A549 (cell line): ENCODE measurements around the gene RPTOR. TPM values are rescaled to one million over a fixed set of nuclear protein-coding genes. Genes with fewer than 3 reads are reported as not detected.
A peak's percentile ranks its signal among the peaks of the same experiment; 100 is the strongest.
"Not testable (repeated sequence)": the region's sequence is repeated elsewhere in the genome, so short reads cannot be mapped to it uniquely, and the experiment has no call there.

Experiments
- ATAC-seq, 2 experiments: fragments of 200-7000 bp in 1 of 2; fragments of >200 bp in 1 of 2; cut with Nextera tagmentation in 1 of 2; cut with Tn5 transposase in 1 of 2; 3 replicates each; pipeline versions ENCODE4 v1.8.0 to v1.9.1; 2018 to 2020; ENCODE audit warnings: mild to moderate bottlenecking in 1 of 2, moderate library complexity in 1 of 2
- CTCF ChIA-PET: fragments of 300-600 bp; sonication (Branson Sonifier 250); formaldehyde crosslinking; extraction: SDS; loops from one replicate; lab custom pipeline; 2021; ENCODE audit warnings: antibody characterized with exemption, inconsistent platforms; lab: Yijun Ruan, JAX
- POLR2A ChIA-PET: fragments of 350-600 bp; formaldehyde crosslinking; extraction: SDS; loops from one replicate; lab custom pipeline; 2021; ENCODE audit warnings: antibody characterized with exemption, inconsistent platforms; lab: Yijun Ruan, JAX
- DNase-seq, 2 experiments: peaks; one replicate each; pipeline versions ENCODE4 v3.0.0 to v3.0.0-alpha.2; 2011 to 2016; ENCODE audit warnings: low read depth in 1 of 2, low spot score in 1 of 2
- FAIRE-seq: peaks from 2 replicates; lab custom pipeline; 2011; peaks lifted over from hg19 to GRCh38; lab: Jason Lieb, UNC
- H3K27ac ChIP-seq, 2 experiments: fragments of >200 bp; sonication (Bioruptor Twin); formaldehyde crosslinking; 3 replicates each; pipeline ENCODE4 v1.5.1; 2016 to 2017
- H3K4me1 ChIP-seq: fragments of >200 bp; sonication (Bioruptor Twin); formaldehyde crosslinking; 3 replicates; pipeline ENCODE4 v1.6.1; 2016
- H3K4me2 ChIP-seq: fragments of >200 bp; sonication (Bioruptor Twin); formaldehyde crosslinking; 3 replicates; pipeline ENCODE4 v1.6.1; 2016
- H3K4me3 ChIP-seq: fragments of >200 bp; sonication (Bioruptor Twin); formaldehyde crosslinking; 3 replicates; pipeline ENCODE4 v1.5.1; 2016
- H3K9me3 ChIP-seq: fragments of >200 bp; sonication (Bioruptor Twin); formaldehyde crosslinking; 3 replicates; pipeline ENCODE4 v1.6.1; 2016
- BHLHE40 ChIP-seq: IDR thresholded peaks from 2 replicates; pipeline ENCODE4 v1.6.1; 2012; ENCODE audit warnings: low read depth, low read length, inconsistent platforms
- CBX2 ChIP-seq: fragments of 200-600 bp; sonication (generic); IDR thresholded peaks from 2 replicates; pipeline ENCODE4 v1.6.1; 2016; ENCODE audit warnings: low read depth, mild to moderate bottlenecking, borderline replicate concordance
- CBX8 ChIP-seq: fragments of 200-600 bp; sonication (generic); IDR thresholded peaks from 2 replicates; pipeline ENCODE4 v1.6.1; 2016
- CEBPB ChIP-seq, 2 experiments: fragments of >200 bp in 1 of 2; sonication (Bioruptor Twin) in 1 of 2; formaldehyde crosslinking in 1 of 2; IDR thresholded peaks; 2 replicates each; pipeline ENCODE4 v1.6.1; 2012 to 2016
- CHD2 ChIP-seq: fragments of 150-350 bp; IDR thresholded peaks from 2 replicates; pipeline ENCODE4 v1.6.1; 2014; ENCODE audit warnings: low read length; ENCODE audit not compliant: partially characterized antibody
- EHF ChIP-seq: fragments of 250-450 bp; sonication (Bioruptor Pico); IDR thresholded peaks from 2 replicates; pipeline ENCODE4 v1.5.0; 2020; ENCODE audit warnings: mild to moderate bottlenecking
- EHMT2 ChIP-seq: fragments of 200-600 bp; sonication (generic); IDR thresholded peaks from 2 replicates; pipeline ENCODE4 v1.6.1; 2016; ENCODE audit warnings: antibody characterized with exemption, low read depth, mild to moderate bottlenecking, moderate library complexity
- ELK1 ChIP-seq: fragments of 150-350 bp; IDR thresholded peaks from 2 replicates; pipeline ENCODE4 v1.6.1; 2014; ENCODE audit warnings: low read depth, mild to moderate bottlenecking, low read length
- ESRRA ChIP-seq: fragments of 150-350 bp; IDR thresholded peaks from 2 replicates; pipeline ENCODE4 v1.6.1; 2014; ENCODE audit warnings: mild to moderate bottlenecking, low read length, borderline replicate concordance
- FOSL2 ChIP-seq, 2 experiments: fragments of 450-650 bp in 1 of 2; fragments of >200 bp in 1 of 2; sonication (Bioruptor Twin) in 1 of 2; formaldehyde crosslinking; IDR thresholded peaks; 2 replicates each; pipeline versions ENCODE4 v1.5.0 to v1.6.1; 2016 to 2020; ENCODE audit warnings: mild to moderate bottlenecking in 1 of 2, moderate library complexity in 1 of 2
- HDAC2 ChIP-seq: fragments of 200-600 bp; sonication (generic); IDR thresholded peaks from 2 replicates; pipeline ENCODE4 v1.6.1; 2016
- HEYL ChIP-seq: fragments of 250-450 bp; sonication (Bioruptor Pico); IDR thresholded peaks from 2 replicates; pipeline ENCODE4 v1.8.0; 2021; ENCODE audit warnings: mild to moderate bottlenecking, moderate library complexity
- HMGXB4 ChIP-seq: fragments of 250-450 bp; sonication (Bioruptor Pico); IDR thresholded peaks from 2 replicates; pipeline ENCODE4 v1.5.0; 2021; ENCODE audit warnings: mild to moderate bottlenecking, moderate library complexity, borderline replicate concordance
- HOXA7 ChIP-seq: fragments of 250-450 bp; sonication (Bioruptor Pico); IDR thresholded peaks from 2 replicates; pipeline ENCODE4 v1.5.0; 2020; ENCODE audit warnings: mild to moderate bottlenecking, moderate library complexity
- HOXB13 ChIP-seq: fragments of 250-450 bp; sonication (Bioruptor Pico); IDR thresholded peaks from 2 replicates; pipeline ENCODE4 v1.5.0; 2020; ENCODE audit warnings: low read depth, mild to moderate bottlenecking, moderate library complexity
- HOXB5 ChIP-seq: fragments of 250-450 bp; sonication (Bioruptor Pico); IDR thresholded peaks from 2 replicates; pipeline ENCODE4 v1.5.0; 2020; ENCODE audit warnings: mild to moderate bottlenecking, moderate library complexity
- MAFK ChIP-seq: fragments of 450-650 bp; IDR thresholded peaks from 2 replicates; pipeline ENCODE4 v1.6.1; 2014; ENCODE audit not compliant: partially characterized antibody
- MAZ ChIP-seq: fragments of 150-350 bp; IDR thresholded peaks from 2 replicates; pipeline ENCODE4 v1.6.1; 2014; ENCODE audit warnings: antibody characterized with exemption, low read depth, low read length, borderline replicate concordance
- MYC ChIP-seq: IDR thresholded peaks from 2 replicates; pipeline ENCODE4 v1.6.1; 2012; ENCODE audit warnings: mild to moderate bottlenecking, inconsistent platforms, low read length, improper control_type of control experiment, borderline replicate concordance
- NFE2L2 ChIP-seq: fragments of 150-350 bp; conservative IDR thresholded peaks from 2 replicates; pipeline ENCODE4 v1.6.1; 2014; ENCODE audit warnings: low read length
- NPAS2 ChIP-seq: fragments of 250-450 bp; sonication (Bioruptor Pico); IDR thresholded peaks from 2 replicates; pipeline ENCODE4 v1.8.0; 2022; ENCODE audit warnings: mild to moderate bottlenecking, moderate library complexity, borderline replicate concordance
- PBX3 ChIP-seq: IDR thresholded peaks from 2 replicates; pipeline ENCODE4 v1.6.1; 2012
- PHF8 ChIP-seq: fragments of 200-600 bp; sonication (generic); IDR thresholded peaks from 2 replicates; pipeline ENCODE4 v1.6.1; 2016; ENCODE audit warnings: low read depth, mild to moderate bottlenecking, antibody characterized with exemption, moderate library complexity, borderline replicate concordance
- POLR2A ChIP-seq: IDR thresholded peaks from 2 replicates; pipeline ENCODE4 v1.6.1; 2012; ENCODE audit warnings: mild to moderate bottlenecking, low read length
- RAD21 ChIP-seq, 2 experiments: fragments of >200 bp in 1 of 2; sonication (Bioruptor Twin) in 1 of 2; formaldehyde crosslinking in 1 of 2; IDR thresholded peaks in 1 of 2; conservative IDR thresholded peaks in 1 of 2; 2 replicates in 1 of 2; 3 replicates in 1 of 2; pipeline ENCODE4 v1.6.1; 2012 to 2018; ENCODE audit warnings: inconsistent platforms in 1 of 2
- RARB ChIP-seq: fragments of 250-450 bp; sonication (Bioruptor Pico); IDR thresholded peaks from 2 replicates; pipeline ENCODE4 v1.8.0; 2021; ENCODE audit warnings: mild to moderate bottlenecking, moderate library complexity
- RCOR1 ChIP-seq: fragments of 150-350 bp; IDR thresholded peaks from 2 replicates; pipeline ENCODE4 v1.6.1; 2014; ENCODE audit warnings: antibody characterized with exemption, low read length, low read depth
- REST ChIP-seq: fragments of 200-600 bp; sonication (generic); IDR thresholded peaks from 2 replicates; pipeline ENCODE4 v1.6.1; 2016; ENCODE audit warnings: antibody characterized with exemption, mild to moderate bottlenecking, moderate library complexity
- RFX5 ChIP-seq: fragments of 450-650 bp; IDR thresholded peaks from 2 replicates; pipeline ENCODE4 v1.7.1; 2014; ENCODE audit warnings: antibody characterized with exemption, mild to moderate bottlenecking, moderate library complexity
- RNF2 ChIP-seq: fragments of 200-600 bp; sonication (generic); IDR thresholded peaks from 2 replicates; pipeline ENCODE4 v1.6.1; 2016; ENCODE audit warnings: low read depth, mild to moderate bottlenecking, antibody characterized with exemption, moderate library complexity, borderline replicate concordance
- SREBF2 ChIP-seq: fragments of 450-650 bp; IDR thresholded peaks from 2 replicates; pipeline ENCODE4 v1.6.1; 2014; ENCODE audit warnings: mild to moderate bottlenecking, moderate library complexity
- TFCP2L1 ChIP-seq: fragments of 250-450 bp; sonication (Bioruptor Pico); IDR thresholded peaks from 2 replicates; pipeline ENCODE4 v1.5.0; 2021; ENCODE audit warnings: mild to moderate bottlenecking
- ZFP36 ChIP-seq: fragments of 450-650 bp; IDR thresholded peaks from 2 replicates; pipeline ENCODE4 v1.6.1; 2014; ENCODE audit warnings: borderline replicate concordance; ENCODE audit not compliant: partially characterized antibody
- ZSCAN20 ChIP-seq: fragments of 250-450 bp; sonication (Bioruptor Pico); IDR thresholded peaks from 2 replicates; pipeline ENCODE4 v1.8.0; 2022; ENCODE audit warnings: mild to moderate bottlenecking, moderate library complexity
- WGBS: methylation state at CpG from one replicate; pipeline ENCODE4 v1.1.6; 2017; ENCODE audit errors: missing lambda C conversion rate; 5-methylcytosine and 5-hydroxymethylcytosine counted together
- polyA plus RNA-seq, 4 experiments: library from polyadenylated mRNA; depleted of rRNA in 3 of 4; stranded (reverse); fragments of >200 nt; fragmentation: RNase III in 1 of 4; extraction: RNeasy Plus Mini Kit Qiagen cat#74134 plus additional on column Dnase treatment in 1 of 4; gene quantifications; 2 replicates in 3 of 4; 3 replicates in 1 of 4; pipeline ENCODE4 v1.2.3, GENCODE V29; 2011 to 2017

Gene RPTOR
- polyA plus RNA-seq, 2 of the 4 experiments (the other 2 are of a cell fraction) = 10.8 to 27.1 TPM

GRCh38 chr17:80504686-80505413 lies 39.8 kb upstream of the RPTOR start (continued):
- no peak for TF ChIP-seq ZFP36
- peak in 1 of 2 experiments; percentile 51; a peak in 2 of 5 replicates for TF ChIP-seq RAD21 (conservative IDR thresholded peaks at IDR 0.05 in 1 of 2, IDR thresholded peaks at IDR 0.05 in 1 of 2)
- no peak for TF ChIP-seq EHF (CRISPR knock-in tag)
- no peak for TF ChIP-seq ZSCAN20 (CRISPR knock-in tag)
- TF ChIP-seq CBX8 = no peak
- no peak for TF ChIP-seq BHLHE40
- TF ChIP-seq EHMT2 = no peak
- TF ChIP-seq RCOR1 = no peak
- TF ChIP-seq HEYL = no peak
- no peak for TF ChIP-seq RNF2
- no peak for TF ChIP-seq ESRRA
- no peak for TF ChIP-seq CBX2
- no peak for TF ChIP-seq HOXB13
- no peak for TF ChIP-seq ELK1
- no peak for TF ChIP-seq NFE2L2
- no peak for TF ChIP-seq HOXA7 (CRISPR knock-in tag)
- TF ChIP-seq RARB (CRISPR knock-in tag) = no peak
- no peak for TF ChIP-seq HOXB5 (CRISPR knock-in tag)
- 0 out of 2 replicates have a peak, but pooled peaks have one; percentile 10 for TF ChIP-seq FOSL2 (IDR thresholded peaks at IDR 0.05)
- peak; percentile 48 for TF ChIP-seq FOSL2 (CRISPR knock-in tag; IDR thresholded peaks at IDR 0.05)
- no peak for TF ChIP-seq RFX5
- TF ChIP-seq HMGXB4 = no peak
- no peak for TF ChIP-seq HDAC2
- TF ChIP-seq CHD2 = no peak
- TF ChIP-seq NPAS2 (CRISPR knock-in tag) = no peak
- TF ChIP-seq TFCP2L1 = no peak
- TF ChIP-seq MAZ = no peak
- no peak for TF ChIP-seq PBX3
- no peak for TF ChIP-seq REST
- TF ChIP-seq MAFK = no peak
- no peak for TF ChIP-seq MYC
- no peak for TF ChIP-seq SREBF2
- TF ChIP-seq POLR2A = no peak
- no peak for TF ChIP-seq PHF8
- no peak; a peak in 1 of 4 replicates for TF ChIP-seq CEBPB (IDR thresholded peaks at IDR 0.05)
- TF ChIP-seq, all 56 proteins: peak for 8

- DNase-seq, H3K9me3 ChIP-seq, H3K4me2 ChIP-seq, FAIRE-seq, POLR2A ChIA-PET, H3K4me3 ChIP-seq, ATAC-seq: not testable (repeated sequence)
- CTCF ChIA-PET = interaction anchor here (1.4 to 1.6 kb wide), 2 partner anchors 12 to 21 kb away, joined by 3 read pairs; no protein-coding TSS in a partner anchor
- 36% methylated on average over 4 of the region's 4 CpGs for WGBS
- H3K27ac ChIP-seq = peak overlapping the region; percentile 83 to 85; a peak in 3 of 6 replicates
- peaks cover 34% of the 10 kb centered on the region for H3K4me1 ChIP-seq
These were observed 37.5 kb upstream of the RPTOR start for GRCh38 chr17:80507177-80507576.
